ENCODE measurements around the gene SCUBE1. TPM values are rescaled to one million over a fixed set of nuclear protein-coding genes. Genes with fewer than 3 reads are reported as not detected.

The SCUBE1 gene
- total RNA-seq, 1 experiment from 2014 or later, result not detected

DNA sequence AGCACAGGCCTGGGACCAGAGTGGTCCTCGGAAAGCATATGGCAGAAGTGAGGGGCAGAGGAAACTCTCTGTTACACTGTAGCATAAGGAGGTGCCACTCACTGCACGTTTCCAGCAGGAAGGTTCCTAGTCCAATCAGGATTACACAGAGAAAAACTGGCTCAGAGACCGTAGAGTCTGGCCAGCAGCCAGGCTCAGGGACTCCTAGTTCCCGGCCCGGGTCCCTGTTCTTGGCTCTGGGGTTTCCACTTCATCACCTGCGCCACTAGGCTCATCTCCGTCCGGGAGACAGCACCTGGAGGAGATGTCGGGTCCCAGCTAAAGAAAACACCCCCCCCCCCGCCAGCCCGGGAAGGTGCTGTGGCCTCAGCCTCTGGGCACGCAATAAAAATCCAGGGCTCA is 157.3 kb downstream of the SCUBE1 start:
- CTCF ChIA-PET, result no interaction called here
- no peaks in the 10 kb centered on the region for H3K9me3 ChIP-seq (ENCODE audit: control insufficient read depth, insufficient read depth, low read depth, low read length)
- TF ChIP-seq TCF7L2 (IDR thresholded peaks at IDR 0.05; ENCODE audit: low read depth, low read length) (no peak), POLR2AphosphoS5 (IDR thresholded peaks at IDR 0.05; ENCODE audit: low read depth, low read length) (no peak), SIN3A (IDR thresholded peaks at IDR 0.05; ENCODE audit: borderline replicate concordance, insufficient read depth, low read depth, low read length) (no peak)
- TF ChIP-seq, protein P1, sequence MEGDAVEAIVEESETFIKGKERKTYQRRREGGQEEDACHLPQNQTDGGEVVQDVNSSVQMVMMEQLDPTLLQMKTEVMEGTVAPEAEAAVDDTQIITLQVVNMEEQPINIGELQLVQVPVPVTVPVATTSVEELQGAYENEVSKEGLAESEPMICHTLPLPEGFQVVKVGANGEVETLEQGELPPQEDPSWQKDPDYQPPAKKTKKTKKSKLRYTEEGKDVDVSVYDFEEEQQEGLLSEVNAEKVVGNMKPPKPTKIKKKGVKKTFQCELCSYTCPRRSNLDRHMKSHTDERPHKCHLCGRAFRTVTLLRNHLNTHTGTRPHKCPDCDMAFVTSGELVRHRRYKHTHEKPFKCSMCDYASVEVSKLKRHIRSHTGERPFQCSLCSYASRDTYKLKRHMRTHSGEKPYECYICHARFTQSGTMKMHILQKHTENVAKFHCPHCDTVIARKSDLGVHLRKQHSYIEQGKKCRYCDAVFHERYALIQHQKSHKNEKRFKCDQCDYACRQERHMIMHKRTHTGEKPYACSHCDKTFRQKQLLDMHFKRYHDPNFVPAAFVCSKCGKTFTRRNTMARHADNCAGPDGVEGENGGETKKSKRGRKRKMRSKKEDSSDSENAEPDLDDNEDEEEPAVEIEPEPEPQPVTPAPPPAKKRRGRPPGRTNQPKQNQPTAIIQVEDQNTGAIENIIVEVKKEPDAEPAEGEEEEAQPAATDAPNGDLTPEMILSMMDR (IDR thresholded peaks at IDR 0.05), result no peak
- TF ChIP-seq, protein P2, sequence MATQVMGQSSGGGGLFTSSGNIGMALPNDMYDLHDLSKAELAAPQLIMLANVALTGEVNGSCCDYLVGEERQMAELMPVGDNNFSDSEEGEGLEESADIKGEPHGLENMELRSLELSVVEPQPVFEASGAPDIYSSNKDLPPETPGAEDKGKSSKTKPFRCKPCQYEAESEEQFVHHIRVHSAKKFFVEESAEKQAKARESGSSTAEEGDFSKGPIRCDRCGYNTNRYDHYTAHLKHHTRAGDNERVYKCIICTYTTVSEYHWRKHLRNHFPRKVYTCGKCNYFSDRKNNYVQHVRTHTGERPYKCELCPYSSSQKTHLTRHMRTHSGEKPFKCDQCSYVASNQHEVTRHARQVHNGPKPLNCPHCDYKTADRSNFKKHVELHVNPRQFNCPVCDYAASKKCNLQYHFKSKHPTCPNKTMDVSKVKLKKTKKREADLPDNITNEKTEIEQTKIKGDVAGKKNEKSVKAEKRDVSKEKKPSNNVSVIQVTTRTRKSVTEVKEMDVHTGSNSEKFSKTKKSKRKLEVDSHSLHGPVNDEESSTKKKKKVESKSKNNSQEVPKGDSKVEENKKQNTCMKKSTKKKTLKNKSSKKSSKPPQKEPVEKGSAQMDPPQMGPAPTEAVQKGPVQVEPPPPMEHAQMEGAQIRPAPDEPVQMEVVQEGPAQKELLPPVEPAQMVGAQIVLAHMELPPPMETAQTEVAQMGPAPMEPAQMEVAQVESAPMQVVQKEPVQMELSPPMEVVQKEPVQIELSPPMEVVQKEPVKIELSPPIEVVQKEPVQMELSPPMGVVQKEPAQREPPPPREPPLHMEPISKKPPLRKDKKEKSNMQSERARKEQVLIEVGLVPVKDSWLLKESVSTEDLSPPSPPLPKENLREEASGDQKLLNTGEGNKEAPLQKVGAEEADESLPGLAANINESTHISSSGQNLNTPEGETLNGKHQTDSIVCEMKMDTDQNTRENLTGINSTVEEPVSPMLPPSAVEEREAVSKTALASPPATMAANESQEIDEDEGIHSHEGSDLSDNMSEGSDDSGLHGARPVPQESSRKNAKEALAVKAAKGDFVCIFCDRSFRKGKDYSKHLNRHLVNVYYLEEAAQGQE (IDR thresholded peaks at IDR 0.05; ENCODE audit: insufficient read depth in 1 of 2, low read depth in 2 of 2, low read length in 1 of 2), result no peak
- peak overlapping the region; percentile 59 to 75 for H3K4me3 ChIP-seq (ENCODE audit: low read depth in 2 of 2, low read length in 2 of 2)
- no peaks in the 10 kb centered on the region for H3K27me3 ChIP-seq (ENCODE audit: control insufficient read depth, insufficient read depth, low read length)
- peak overlapping the region; percentile 79 for H3K27ac ChIP-seq (ENCODE audit: low read length)
- peaks cover 4% of the 10 kb centered on the region for H3K4me1 ChIP-seq (ENCODE audit: control insufficient read depth, insufficient read depth, low read length)
- no peak for DNase-seq (ENCODE audit: low read depth, low spot score)
- 0 out of 2 replicates have a peak, but pooled peaks have one; percentile 13 for ATAC-seq
- POLR2A ChIA-PET, result no interaction called here
- intact Hi-C loops (cut with micrococcal nuclease; ENCODE audit: unreplicated experiment) (no loop called here), in situ Hi-C loops (cut with HindIII; ENCODE audit: low pct_unique_long_range_greater_than_20kb, low sequenced_read_pairs) (no loop called here)
- no TSS peak for BruUV-seq (replicated peaks)
- H3K36me3 ChIP-seq (ENCODE audit: control insufficient read depth, insufficient read depth, low read length), result peaks cover 3% of the 10 kb centered on the region; the same call in 1 of the 2 replicates

DNA sequence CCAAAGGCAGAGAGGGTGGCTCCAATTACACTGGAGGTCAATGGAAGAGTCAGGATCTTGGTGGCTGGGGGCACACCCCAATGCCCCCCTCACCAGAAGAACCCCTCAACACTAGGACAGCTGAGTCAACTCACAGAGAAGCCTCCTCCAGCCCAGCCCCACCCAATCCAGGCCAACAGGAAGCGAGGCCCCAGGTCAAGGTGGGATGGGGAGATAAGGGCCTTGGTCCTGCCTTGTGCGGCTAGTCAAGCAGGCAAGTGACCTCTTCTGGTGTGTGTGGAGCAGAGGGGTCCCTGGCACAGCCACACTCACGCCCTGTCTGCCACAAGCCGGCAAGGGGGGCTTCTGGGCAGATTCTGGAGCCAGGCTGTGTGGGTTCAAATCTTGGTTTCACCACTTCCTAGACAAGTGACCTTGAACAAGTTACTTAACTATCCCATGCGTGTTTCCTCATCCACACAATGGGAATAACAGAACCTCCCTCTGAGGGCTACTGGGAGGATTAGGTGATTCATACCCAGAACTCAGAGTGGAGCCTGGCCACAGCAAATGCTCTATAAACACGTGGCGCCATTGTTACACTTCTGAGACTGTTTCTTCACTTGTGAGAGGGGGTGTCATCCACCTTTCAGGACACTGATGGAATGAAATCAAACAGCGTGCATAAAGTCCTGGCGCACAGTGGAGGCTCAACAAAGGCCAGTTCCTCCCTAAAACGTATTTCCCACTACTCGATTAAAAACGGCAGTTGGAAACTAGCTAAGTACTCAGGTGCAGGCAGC is 159.5 kb downstream of the SCUBE1 start:
- in situ Hi-C loops (cut with HindIII; ENCODE audit: low pct_unique_long_range_greater_than_20kb, low sequenced_read_pairs), result no loop called here
- Histone ChIP-seq H3K9me3 (ENCODE audit: control insufficient read depth, insufficient read depth, low read depth, low read length) (no peaks in the 10 kb centered on the region), H3K36me3 (ENCODE audit: control insufficient read depth, insufficient read depth, low read length) (peaks cover 3% of the 10 kb centered on the region; the same call in 1 of the 2 replicates), H3K27me3 (ENCODE audit: control insufficient read depth, insufficient read depth, low read length) (no peaks in the 10 kb centered on the region), H3K27ac (ENCODE audit: low read length) (no peak overlapping the region), H3K4me1 (ENCODE audit: control insufficient read depth, insufficient read depth, low read length) (peaks cover 4% of the 10 kb centered on the region), H3K4me3 (ENCODE audit: low read depth in 2 of 2, low read length in 2 of 2) (no peak overlapping the region)
- no peak for ATAC-seq
- DNase-seq (ENCODE audit: low read depth, low spot score), result no peak
- CTCF ChIA-PET, result no interaction called here
- POLR2A ChIA-PET, result interaction anchor here (0.5 to 0.6 kb wide), 2 partner anchors 13 to 124 kb away, joined by 5 to 6 read pairs; no protein-coding TSS in a partner anchor
- intact Hi-C loops (cut with micrococcal nuclease; ENCODE audit: unreplicated experiment), result no loop called here
- TF ChIP-seq, protein P2 (IDR thresholded peaks at IDR 0.05; ENCODE audit: insufficient read depth in 1 of 2, low read depth in 2 of 2, low read length in 1 of 2), result no peak
- no peak for TF ChIP-seq POLR2AphosphoS5 (IDR thresholded peaks at IDR 0.05; ENCODE audit: low read depth, low read length)
- TF ChIP-seq, protein P1 (IDR thresholded peaks at IDR 0.05), result no peak
- no peak for TF ChIP-seq TCF7L2 (IDR thresholded peaks at IDR 0.05; ENCODE audit: low read depth, low read length)
- no peak for TF ChIP-seq SIN3A (IDR thresholded peaks at IDR 0.05; ENCODE audit: borderline replicate concordance, insufficient read depth, low read depth, low read length)
- BruUV-seq (replicated peaks), result TSS peak; percentile 60
